ENCODE data around the gene NELL2.

NELL2 gene

GRCh38 chr12:44537354-44537753, 338.8 kb downstream of the NELL2 start:
- H3K36me3 ChIP-seq (ENCODE audit: low read depth) = no peaks in the 10 kb centered on the region
- ATAC-seq (ENCODE audit: low read depth) = no peak
- no peak overlapping the region for H3K4me3 ChIP-seq (ENCODE audit: severe bottlenecking)
- H3K4me1 ChIP-seq (ENCODE audit: insufficient read depth, poor library complexity, severe bottlenecking) = no peaks in the 10 kb centered on the region
- no peak for DNase-seq (ENCODE audit: low spot score)
- TF ChIP-seq, protein P1, sequence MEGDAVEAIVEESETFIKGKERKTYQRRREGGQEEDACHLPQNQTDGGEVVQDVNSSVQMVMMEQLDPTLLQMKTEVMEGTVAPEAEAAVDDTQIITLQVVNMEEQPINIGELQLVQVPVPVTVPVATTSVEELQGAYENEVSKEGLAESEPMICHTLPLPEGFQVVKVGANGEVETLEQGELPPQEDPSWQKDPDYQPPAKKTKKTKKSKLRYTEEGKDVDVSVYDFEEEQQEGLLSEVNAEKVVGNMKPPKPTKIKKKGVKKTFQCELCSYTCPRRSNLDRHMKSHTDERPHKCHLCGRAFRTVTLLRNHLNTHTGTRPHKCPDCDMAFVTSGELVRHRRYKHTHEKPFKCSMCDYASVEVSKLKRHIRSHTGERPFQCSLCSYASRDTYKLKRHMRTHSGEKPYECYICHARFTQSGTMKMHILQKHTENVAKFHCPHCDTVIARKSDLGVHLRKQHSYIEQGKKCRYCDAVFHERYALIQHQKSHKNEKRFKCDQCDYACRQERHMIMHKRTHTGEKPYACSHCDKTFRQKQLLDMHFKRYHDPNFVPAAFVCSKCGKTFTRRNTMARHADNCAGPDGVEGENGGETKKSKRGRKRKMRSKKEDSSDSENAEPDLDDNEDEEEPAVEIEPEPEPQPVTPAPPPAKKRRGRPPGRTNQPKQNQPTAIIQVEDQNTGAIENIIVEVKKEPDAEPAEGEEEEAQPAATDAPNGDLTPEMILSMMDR (IDR thresholded peaks at IDR 0.05; ENCODE audit: poor library complexity, severe bottlenecking) = no peak
- H3K9me3 ChIP-seq (ENCODE audit: severe bottlenecking) = no peaks in the 10 kb centered on the region
- no peaks in the 10 kb centered on the region for H3K27me3 ChIP-seq (ENCODE audit: insufficient read depth, poor library complexity, severe bottlenecking)
- no peak overlapping the region for H3K27ac ChIP-seq (ENCODE audit: poor library complexity, severe bottlenecking)

GRCh38 chr12:44532940-44533339, 343.2 kb downstream of the NELL2 start:
- H3K27ac ChIP-seq (ENCODE audit: poor library complexity, severe bottlenecking) = no peak overlapping the region
- TF ChIP-seq, protein P1 (IDR thresholded peaks at IDR 0.05; ENCODE audit: poor library complexity, severe bottlenecking) = no peak
- ATAC-seq (ENCODE audit: low read depth) (no peak), DNase-seq (ENCODE audit: low spot score) (no peak)
- H3K4me3 ChIP-seq (ENCODE audit: severe bottlenecking) = no peak overlapping the region
- no peaks in the 10 kb centered on the region for H3K27me3 ChIP-seq (ENCODE audit: insufficient read depth, poor library complexity, severe bottlenecking)
- no peaks in the 10 kb centered on the region for H3K4me1 ChIP-seq (ENCODE audit: insufficient read depth, poor library complexity, severe bottlenecking)
- H3K36me3 ChIP-seq (ENCODE audit: low read depth) = no peaks in the 10 kb centered on the region
- H3K9me3 ChIP-seq (ENCODE audit: severe bottlenecking) = no peaks in the 10 kb centered on the region

GRCh38 chr12:44531320-44531971, 344.7 kb downstream of the NELL2 start:
- no peak overlapping the region for H3K27ac ChIP-seq (ENCODE audit: poor library complexity, severe bottlenecking)
- H3K27me3 ChIP-seq (ENCODE audit: insufficient read depth, poor library complexity, severe bottlenecking) = no peaks in the 10 kb centered on the region
- no peaks in the 10 kb centered on the region for H3K9me3 ChIP-seq (ENCODE audit: severe bottlenecking)
- TF ChIP-seq, protein P1 (IDR thresholded peaks at IDR 0.05; ENCODE audit: poor library complexity, severe bottlenecking) = no peak
- no peak overlapping the region for H3K4me3 ChIP-seq (ENCODE audit: severe bottlenecking)
- H3K36me3 ChIP-seq (ENCODE audit: low read depth) = no peaks in the 10 kb centered on the region
- DNase-seq (ENCODE audit: low spot score) = no peak
- no peak for ATAC-seq (ENCODE audit: low read depth)
- no peaks in the 10 kb centered on the region for H3K4me1 ChIP-seq (ENCODE audit: insufficient read depth, poor library complexity, severe bottlenecking)

- no peaks in the 10 kb centered on the region for H3K9me3 ChIP-seq (ENCODE audit: severe bottlenecking)
- DNase-seq (ENCODE audit: low spot score) (no peak), ATAC-seq (ENCODE audit: low read depth) (no peak)
- H3K36me3 ChIP-seq (ENCODE audit: low read depth) = no peaks in the 10 kb centered on the region
- no peaks in the 10 kb centered on the region for H3K27me3 ChIP-seq (ENCODE audit: insufficient read depth, poor library complexity, severe bottlenecking)
- H3K27ac ChIP-seq (ENCODE audit: poor library complexity, severe bottlenecking) = no peak overlapping the region
- TF ChIP-seq, protein P1 (IDR thresholded peaks at IDR 0.05; ENCODE audit: poor library complexity, severe bottlenecking) = no peak
- H3K4me3 ChIP-seq (ENCODE audit: severe bottlenecking) = no peak overlapping the region
- no peaks in the 10 kb centered on the region for H3K4me1 ChIP-seq (ENCODE audit: insufficient read depth, poor library complexity, severe bottlenecking)
Observed at GRCh38 chr12:44526655-44527182, 349.4 kb downstream of the NELL2 start.
